GM12865 (cell line): ENCODE results near the gene C11orf24.
"Not testable (repeated sequence)": the region's sequence is repeated elsewhere in the genome, so short reads cannot be mapped to it uniquely, and the experiment has no call there.

Experiments used
- DNase-seq: peaks from one replicate; pipeline ENCODE4 v3.0.0; 2010; ENCODE audit warnings: low read depth
- H3K4me3 ChIP-seq: 2 replicates; pipeline ENCODE4 v1.5.1; 2011; ENCODE audit warnings: mild to moderate bottlenecking, low read depth, low read length, control low read depth
- CTCF ChIP-seq: IDR thresholded peaks from 2 replicates; pipeline ENCODE4 v1.5.1; 2011; ENCODE audit warnings: low read length, control low read depth, low read depth, inconsistent platforms; ENCODE audit not compliant: insufficient read depth; ENCODE audit errors: missing control alignments

C11orf24 gene

GRCh38 chr11:68303982-68304780 lies 32.4 kb upstream of the C11orf24 start:
- no peak overlapping the region for H3K4me3 ChIP-seq
- DNase-seq: no peak
- TF ChIP-seq CTCF: no peak

GRCh38 chr11:68303083-68303482 lies 31.3 kb upstream of the C11orf24 start:
- TF ChIP-seq CTCF: no peak

GRCh38 chr11:68302670-68303069 lies 30.9 kb upstream of the C11orf24 start:
- no peak for DNase-seq
- no peak overlapping the region for H3K4me3 ChIP-seq
- TF ChIP-seq CTCF: no peak

More at GRCh38 chr11:68303083-68303482, 31.3 kb upstream of the C11orf24 start:
- H3K4me3 ChIP-seq: no peak overlapping the region
- DNase-seq: no peak

- no peak overlapping the region for H3K4me3 ChIP-seq
- TF ChIP-seq CTCF: no peak
- no peak for DNase-seq
Observed at GRCh38 chr11:68302256-68302655, 30.5 kb upstream of the C11orf24 start.

- DNase-seq: no peak
- H3K4me3 ChIP-seq: no peak overlapping the region
- TF ChIP-seq CTCF: no peak
Observed at GRCh38 chr11:68300076-68300830, 28.5 kb upstream of the C11orf24 start.

- DNase-seq, H3K4me3 ChIP-seq: not testable (repeated sequence)
Observed at GRCh38 chr11:68299517-68299879, 27.7 kb upstream of the C11orf24 start.

- TF ChIP-seq CTCF: no peak
- no peak for DNase-seq
- H3K4me3 ChIP-seq: no peak overlapping the region
Observed at GRCh38 chr11:68298659-68299516, 27.1 kb upstream of the C11orf24 start.
